Osteoblast (primary cell): Measurements from ENCODE around the gene LAPTM5. TPM values are rescaled to one million over a fixed set of nuclear protein-coding genes. Genes with fewer than 3 reads are reported as not detected.

Experiments
- DNase-seq: peaks from one replicate; pipeline ENCODE4 v3.0.0; 2011; ENCODE audit warnings: low spot score, mixed read lengths; ENCODE audit not compliant: insufficient read length; ENCODE audit errors: missing footprints
- H2AFZ ChIP-seq: 2 replicates; pipeline ENCODE4 v1.6.0; 2011; ENCODE audit warnings: mild to moderate bottlenecking, low read length
- H3K27ac ChIP-seq: 2 replicates; pipeline ENCODE4 v1.5.1; 2011; ENCODE audit warnings: mild to moderate bottlenecking, low read depth, low read length, moderate library complexity
- H3K27me3 ChIP-seq: 2 replicates; pipeline ENCODE4 v1.6.0; 2012; ENCODE audit warnings: mild to moderate bottlenecking, control low read depth, inconsistent platforms, low read length, moderate library complexity; ENCODE audit not compliant: insufficient read depth
- H3K36me3 ChIP-seq: 2 replicates; pipeline ENCODE4 v1.5.1; 2011; ENCODE audit warnings: mild to moderate bottlenecking, low read length, control low read depth, moderate library complexity; ENCODE audit not compliant: insufficient read depth
- H3K4me1 ChIP-seq: 2 replicates; pipeline ENCODE4 v1.5.1; 2011; ENCODE audit warnings: mild to moderate bottlenecking, low read length, control low read depth, moderate library complexity; ENCODE audit not compliant: insufficient read depth
- H3K4me2 ChIP-seq: 2 replicates; pipeline ENCODE4 v1.6.0; 2011; ENCODE audit warnings: mild to moderate bottlenecking, low read length; ENCODE audit not compliant: insufficient read depth
- H3K4me3 ChIP-seq: fragments of 200-600 bp; sonication (generic); 3 replicates; pipeline ENCODE4 v1.5.1; 2012; ENCODE audit warnings: mild to moderate bottlenecking, low read length, inconsistent platforms; ENCODE audit not compliant: insufficient read depth
- H3K79me2 ChIP-seq: 2 replicates; pipeline ENCODE4 v1.6.0; 2012; ENCODE audit warnings: mild to moderate bottlenecking, low read length, control low read depth, inconsistent platforms; ENCODE audit not compliant: insufficient read depth
- H3K9me3 ChIP-seq: 2 replicates; pipeline ENCODE4 v1.5.1; 2011; ENCODE audit warnings: low read depth, low read length, control low read depth
- H4K20me1 ChIP-seq: 2 replicates; pipeline ENCODE4 v1.6.0; 2012; ENCODE audit warnings: mild to moderate bottlenecking, low read length, control low read depth; ENCODE audit not compliant: insufficient read depth
- total RNA-seq: library from RNA; depleted of rRNA; stranded (reverse); fragments of >200 nt; gene quantifications from 2 replicates; pipeline ENCODE4 v1.2.3, GENCODE V29; 2012
- TF ChIP-seq, protein P1 (sequence below): IDR thresholded peaks from 2 replicates; pipeline ENCODE4 v1.5.1; 2011; ENCODE audit warnings: mild to moderate bottlenecking, low read depth, low read length, moderate library complexity; ENCODE audit errors: extremely low read depth

LAPTM5 gene
- total RNA-seq, 1 donor, result 0.72 TPM

DNA sequence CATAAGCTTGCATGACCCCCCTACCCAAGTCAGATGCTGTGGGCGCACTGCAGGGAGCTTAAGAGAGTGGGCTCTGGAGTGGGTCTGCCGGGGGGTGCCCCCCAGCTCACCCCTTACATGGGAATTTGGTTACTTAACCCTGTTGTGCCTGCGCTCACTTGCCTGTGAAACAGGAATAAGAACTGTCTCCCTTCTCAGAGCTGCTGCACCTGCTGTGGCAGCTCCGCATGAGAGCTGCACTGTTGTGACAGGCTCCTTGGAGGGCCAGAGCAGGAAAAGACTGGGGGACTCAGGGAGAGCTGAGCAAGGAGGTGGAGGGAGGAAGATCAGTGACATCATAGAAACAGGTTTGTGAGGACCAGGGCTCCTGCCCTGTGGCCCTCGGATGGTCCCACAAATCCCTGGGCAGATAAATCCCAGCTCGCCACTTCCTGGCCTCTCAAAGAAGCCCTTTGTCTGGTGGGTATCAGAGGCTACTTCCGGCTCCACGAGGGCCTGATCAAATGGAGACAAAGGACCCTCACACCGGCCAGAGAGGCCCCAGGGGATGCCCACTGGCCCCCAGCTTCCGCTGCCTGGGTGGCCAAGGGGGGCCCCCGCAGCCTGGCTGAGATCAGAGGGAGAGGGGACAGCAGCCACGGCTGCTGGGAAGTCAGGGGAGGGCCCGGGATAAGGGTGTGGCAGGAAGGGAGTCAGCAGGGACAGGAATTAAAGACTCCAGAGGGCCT is 28.9 kb upstream of the LAPTM5 start:
- H3K4me2 ChIP-seq, result no peak overlapping the region
- H3K27me3 ChIP-seq, result peaks cover 12% of the 10 kb centered on the region
- no peak overlapping the region for H3K27ac ChIP-seq
- no peaks in the 10 kb centered on the region for H3K9me3 ChIP-seq
- H4K20me1 ChIP-seq, result no peaks in the 10 kb centered on the region
- no peak overlapping the region for H3K4me3 ChIP-seq
- peak; percentile 75 for DNase-seq
- no peaks in the 10 kb centered on the region for H3K36me3 ChIP-seq
- H3K4me1 ChIP-seq, result peaks cover 2% of the 10 kb centered on the region
- TF ChIP-seq, protein P1, sequence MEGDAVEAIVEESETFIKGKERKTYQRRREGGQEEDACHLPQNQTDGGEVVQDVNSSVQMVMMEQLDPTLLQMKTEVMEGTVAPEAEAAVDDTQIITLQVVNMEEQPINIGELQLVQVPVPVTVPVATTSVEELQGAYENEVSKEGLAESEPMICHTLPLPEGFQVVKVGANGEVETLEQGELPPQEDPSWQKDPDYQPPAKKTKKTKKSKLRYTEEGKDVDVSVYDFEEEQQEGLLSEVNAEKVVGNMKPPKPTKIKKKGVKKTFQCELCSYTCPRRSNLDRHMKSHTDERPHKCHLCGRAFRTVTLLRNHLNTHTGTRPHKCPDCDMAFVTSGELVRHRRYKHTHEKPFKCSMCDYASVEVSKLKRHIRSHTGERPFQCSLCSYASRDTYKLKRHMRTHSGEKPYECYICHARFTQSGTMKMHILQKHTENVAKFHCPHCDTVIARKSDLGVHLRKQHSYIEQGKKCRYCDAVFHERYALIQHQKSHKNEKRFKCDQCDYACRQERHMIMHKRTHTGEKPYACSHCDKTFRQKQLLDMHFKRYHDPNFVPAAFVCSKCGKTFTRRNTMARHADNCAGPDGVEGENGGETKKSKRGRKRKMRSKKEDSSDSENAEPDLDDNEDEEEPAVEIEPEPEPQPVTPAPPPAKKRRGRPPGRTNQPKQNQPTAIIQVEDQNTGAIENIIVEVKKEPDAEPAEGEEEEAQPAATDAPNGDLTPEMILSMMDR, result no peak
- no peak overlapping the region for H2AFZ ChIP-seq
- no peaks in the 10 kb centered on the region for H3K79me2 ChIP-seq

DNA sequence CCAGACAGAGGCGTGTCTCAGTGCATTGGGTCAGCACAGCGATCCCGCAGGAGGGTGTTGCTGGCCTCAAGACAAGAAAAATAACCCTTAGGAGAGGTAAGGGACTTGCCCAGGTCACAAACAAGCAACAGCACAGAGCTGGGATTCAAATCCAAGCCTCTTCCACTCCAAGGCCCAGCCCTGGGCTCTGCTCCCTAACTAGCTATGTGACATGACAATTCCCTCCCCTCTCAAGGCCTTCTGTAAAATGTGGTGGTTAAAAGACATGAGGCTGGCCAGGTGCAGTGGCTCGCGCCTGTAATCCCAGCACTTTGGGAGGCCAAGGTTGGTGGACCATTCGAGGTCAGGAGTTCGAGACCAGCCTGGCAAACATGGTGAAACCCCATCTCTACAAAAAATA is 28.1 kb upstream of the LAPTM5 start:
- Histone ChIP-seq H3K27ac (no peak overlapping the region), H2AFZ (no peak overlapping the region), H3K9me3 (no peaks in the 10 kb centered on the region), H3K27me3 (peaks cover 8% of the 10 kb centered on the region), H3K4me2 (no peak overlapping the region), H3K4me3 (no peak overlapping the region), H3K36me3 (no peaks in the 10 kb centered on the region), H3K79me2 (no peaks in the 10 kb centered on the region), H3K4me1 (peaks cover 2% of the 10 kb centered on the region), H4K20me1 (no peaks in the 10 kb centered on the region)
- TF ChIP-seq, protein P1, result no peak
- DNase-seq, result peak; percentile 61

DNA sequence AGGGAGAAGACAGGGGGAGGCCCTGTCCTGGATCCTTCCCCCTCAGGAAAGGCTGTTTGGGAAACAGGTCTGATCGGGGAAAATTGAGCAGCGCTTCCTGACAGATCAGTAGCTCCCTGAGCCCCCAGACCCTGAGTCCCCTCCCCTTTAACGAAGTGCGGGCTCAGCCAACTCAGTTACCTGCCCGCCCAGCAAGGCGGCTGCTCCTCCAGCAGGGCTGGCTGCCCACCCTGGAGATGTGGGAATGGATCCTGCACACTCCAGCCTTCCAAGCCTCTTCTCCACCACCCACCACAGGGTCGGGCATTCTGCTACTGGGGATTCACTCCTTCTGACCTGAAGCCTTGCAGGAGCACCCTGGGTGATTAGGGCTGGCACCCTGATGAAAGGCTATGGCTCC is 27.6 kb upstream of the LAPTM5 start:
- no peaks in the 10 kb centered on the region for H3K36me3 ChIP-seq
- H4K20me1 ChIP-seq, result no peaks in the 10 kb centered on the region
- TF ChIP-seq, protein P1, result no peak
- no peaks in the 10 kb centered on the region for H3K9me3 ChIP-seq
- no peak overlapping the region for H3K4me2 ChIP-seq
- no peak overlapping the region for H2AFZ ChIP-seq
- H3K79me2 ChIP-seq, result no peaks in the 10 kb centered on the region
- H3K27ac ChIP-seq, result no peak overlapping the region
- H3K4me1 ChIP-seq, result peaks cover 2% of the 10 kb centered on the region
- H3K27me3 ChIP-seq, result peaks cover 8% of the 10 kb centered on the region
- H3K4me3 ChIP-seq, result no peak overlapping the region
- DNase-seq, result peak; percentile 75

DNA sequence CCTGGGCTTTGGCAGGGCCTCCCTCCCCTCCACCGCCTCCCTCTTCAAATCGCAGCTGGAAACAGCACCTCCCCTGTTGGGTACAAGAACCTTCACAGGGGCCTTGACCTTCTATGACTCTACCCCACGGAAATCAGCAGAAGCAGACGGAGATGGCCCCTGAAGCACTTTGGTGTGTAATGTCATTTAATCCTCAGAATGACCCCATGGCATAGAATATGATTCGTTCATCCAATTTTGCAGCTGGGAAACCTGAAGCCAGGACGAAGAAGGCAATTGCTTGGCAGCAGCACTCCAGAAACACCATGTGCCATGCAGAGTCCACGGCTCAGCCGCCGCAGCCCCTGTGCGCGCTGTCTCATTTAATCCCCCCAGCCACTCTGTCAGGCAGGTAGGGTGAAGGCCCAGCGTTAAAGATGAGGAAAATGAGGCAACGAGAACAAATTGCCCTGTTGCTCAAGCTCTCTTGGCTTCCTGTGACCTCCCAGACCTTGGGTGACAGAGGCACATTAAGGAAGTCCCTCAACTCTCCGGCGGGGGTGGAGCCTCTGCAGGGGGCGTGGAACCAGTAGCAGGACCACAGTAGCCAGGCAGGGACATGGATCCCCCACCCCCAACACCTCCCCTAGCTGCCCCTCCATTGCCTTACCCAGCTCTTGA is 25.8 kb upstream of the LAPTM5 start:
- Histone ChIP-seq H3K27ac (no peak overlapping the region), H3K4me1 (peaks cover 10% of the 10 kb centered on the region), H3K79me2 (no peaks in the 10 kb centered on the region), H3K27me3 (peaks cover 8% of the 10 kb centered on the region), H2AFZ (no peak overlapping the region), H3K4me3 (no peak overlapping the region), H3K4me2 (no peak overlapping the region), H3K36me3 (no peaks in the 10 kb centered on the region), H4K20me1 (no peaks in the 10 kb centered on the region), H3K9me3 (no peaks in the 10 kb centered on the region)
- TF ChIP-seq, protein P1, result no peak
- peak; percentile 55 for DNase-seq
